D721Med (cell line): ENCODE data around the gene ETS2.

Source experiments
- DNase-seq: peaks from one replicate; pipeline ENCODE4 v3.0.0; 2011; ENCODE audit warnings: low spot score; ENCODE audit not compliant: insufficient read length
- FAIRE-seq: peaks from 2 replicates; lab custom pipeline; 2011; peaks lifted over from hg19 to GRCh38; lab: Jason Lieb, UNC
- TF ChIP-seq, protein P1 (sequence below): IDR thresholded peaks from 2 replicates; pipeline ENCODE4 v1.5.1; 2012; ENCODE audit warnings: mild to moderate bottlenecking, control low read depth; ENCODE audit not compliant: insufficient read depth; ENCODE audit errors: missing control alignments

The ETS2 gene

DNA sequence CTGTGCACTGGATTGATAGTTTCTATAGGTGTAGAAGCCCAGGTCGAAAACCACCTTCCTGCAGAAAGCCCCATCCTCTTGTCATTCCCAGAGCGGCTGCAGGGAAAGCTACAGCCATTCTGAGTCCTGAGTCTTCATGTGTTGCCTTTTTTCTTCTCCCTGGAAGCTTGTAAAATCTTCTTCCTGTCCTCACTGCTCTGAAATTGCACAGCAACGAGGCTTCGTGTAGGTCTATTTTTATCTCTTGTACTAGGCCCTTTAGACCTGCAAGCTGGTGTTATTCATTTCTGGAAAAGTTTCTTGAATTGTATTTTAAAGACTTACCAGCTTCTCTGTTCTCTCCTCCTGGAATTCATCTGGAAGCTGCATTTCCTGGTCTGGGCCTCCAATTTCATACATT lies 44.2 kb upstream of the ETS2 start:
- FAIRE-seq (no peak), DNase-seq (no peak)
- TF ChIP-seq, protein P1, sequence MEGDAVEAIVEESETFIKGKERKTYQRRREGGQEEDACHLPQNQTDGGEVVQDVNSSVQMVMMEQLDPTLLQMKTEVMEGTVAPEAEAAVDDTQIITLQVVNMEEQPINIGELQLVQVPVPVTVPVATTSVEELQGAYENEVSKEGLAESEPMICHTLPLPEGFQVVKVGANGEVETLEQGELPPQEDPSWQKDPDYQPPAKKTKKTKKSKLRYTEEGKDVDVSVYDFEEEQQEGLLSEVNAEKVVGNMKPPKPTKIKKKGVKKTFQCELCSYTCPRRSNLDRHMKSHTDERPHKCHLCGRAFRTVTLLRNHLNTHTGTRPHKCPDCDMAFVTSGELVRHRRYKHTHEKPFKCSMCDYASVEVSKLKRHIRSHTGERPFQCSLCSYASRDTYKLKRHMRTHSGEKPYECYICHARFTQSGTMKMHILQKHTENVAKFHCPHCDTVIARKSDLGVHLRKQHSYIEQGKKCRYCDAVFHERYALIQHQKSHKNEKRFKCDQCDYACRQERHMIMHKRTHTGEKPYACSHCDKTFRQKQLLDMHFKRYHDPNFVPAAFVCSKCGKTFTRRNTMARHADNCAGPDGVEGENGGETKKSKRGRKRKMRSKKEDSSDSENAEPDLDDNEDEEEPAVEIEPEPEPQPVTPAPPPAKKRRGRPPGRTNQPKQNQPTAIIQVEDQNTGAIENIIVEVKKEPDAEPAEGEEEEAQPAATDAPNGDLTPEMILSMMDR = no peak

DNA sequence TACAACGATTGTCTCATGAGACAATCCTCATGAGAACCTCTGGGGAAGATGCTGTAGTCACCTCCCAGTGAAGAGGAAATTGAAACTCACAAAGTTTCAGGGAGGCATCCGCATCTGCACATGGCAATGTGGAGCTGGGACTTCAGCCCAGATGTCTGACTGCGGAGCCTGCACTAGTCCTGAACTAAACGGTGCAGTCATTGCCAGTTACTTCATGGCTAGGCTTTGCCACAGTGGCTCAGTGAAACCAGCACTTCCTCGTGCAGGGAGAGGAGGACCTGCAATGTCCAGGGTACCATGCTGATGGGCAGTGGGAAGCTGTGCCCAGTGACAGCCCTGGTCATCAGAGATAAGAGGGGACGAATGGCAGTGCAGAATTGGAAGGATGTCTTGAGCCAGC lies 40.7 kb upstream of the ETS2 start:
- TF ChIP-seq, protein P1 = no peak
- FAIRE-seq = no peak
- DNase-seq = no peak

DNA sequence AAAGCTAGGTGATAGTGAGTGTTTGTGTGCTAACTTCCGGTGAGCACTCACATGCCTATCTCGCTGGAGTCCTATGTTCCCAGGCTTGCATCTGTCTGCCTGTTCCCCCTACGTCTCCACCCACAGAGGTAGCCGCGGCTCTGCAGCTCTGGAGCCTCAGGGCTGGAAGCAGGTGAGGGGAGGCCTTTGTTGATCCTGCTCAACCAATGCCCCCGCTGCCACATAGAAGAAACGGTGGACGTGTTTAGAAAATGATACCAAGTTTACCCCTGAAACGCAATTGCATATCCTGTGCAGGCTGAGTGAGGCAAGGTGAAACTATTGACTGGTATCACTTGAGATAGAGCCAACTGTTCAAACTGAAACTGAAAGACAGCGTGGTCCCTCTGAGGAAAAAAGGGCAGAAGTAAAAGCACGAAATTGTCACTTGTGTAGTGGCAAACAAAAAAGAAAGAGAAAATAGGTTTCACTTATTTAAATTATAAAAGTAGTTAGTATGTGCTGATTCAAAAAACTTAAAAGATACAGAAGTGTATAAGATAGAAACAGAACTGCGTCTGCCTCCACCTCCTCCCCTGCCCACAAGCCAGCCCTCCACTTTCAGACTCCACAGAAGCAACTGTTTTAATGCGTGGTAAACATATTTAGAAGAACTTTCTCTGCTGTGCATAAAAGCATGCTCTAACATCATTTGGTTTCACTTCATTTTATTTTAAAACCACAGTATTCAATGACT lies 38.6 kb upstream of the ETS2 start:
- DNase-seq (no peak), FAIRE-seq (no peak)
- TF ChIP-seq, protein P1 = no peak

DNA sequence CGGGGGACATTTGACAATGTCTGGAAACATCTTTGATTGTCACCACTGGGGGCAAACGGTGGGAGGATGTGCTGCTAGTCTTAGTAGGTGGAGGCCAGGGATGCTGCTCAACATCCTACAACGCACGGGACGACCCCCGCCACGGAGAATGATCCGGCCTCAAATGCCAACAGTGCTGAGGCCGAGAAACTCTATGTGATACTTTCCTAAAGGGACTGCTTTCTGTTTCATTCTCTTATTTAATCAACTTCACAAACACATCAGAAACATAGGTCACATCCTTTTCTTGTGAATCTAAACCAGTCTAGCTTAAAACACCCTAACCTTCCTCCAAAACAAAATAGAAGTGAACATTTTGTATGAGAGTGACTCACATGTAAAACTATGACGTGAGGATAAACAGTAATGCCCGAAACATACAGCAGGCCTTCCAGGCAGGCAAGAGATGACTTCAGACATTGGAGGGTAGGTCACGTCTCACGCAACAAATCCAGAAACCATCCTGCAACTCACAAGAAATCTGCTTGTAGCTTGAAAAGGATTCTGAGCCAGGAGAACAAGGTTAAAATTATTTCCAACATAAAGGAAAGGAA lies 37.2 kb upstream of the ETS2 start:
- no peak for FAIRE-seq
- DNase-seq = no peak
- TF ChIP-seq, protein P1 = no peak

DNA sequence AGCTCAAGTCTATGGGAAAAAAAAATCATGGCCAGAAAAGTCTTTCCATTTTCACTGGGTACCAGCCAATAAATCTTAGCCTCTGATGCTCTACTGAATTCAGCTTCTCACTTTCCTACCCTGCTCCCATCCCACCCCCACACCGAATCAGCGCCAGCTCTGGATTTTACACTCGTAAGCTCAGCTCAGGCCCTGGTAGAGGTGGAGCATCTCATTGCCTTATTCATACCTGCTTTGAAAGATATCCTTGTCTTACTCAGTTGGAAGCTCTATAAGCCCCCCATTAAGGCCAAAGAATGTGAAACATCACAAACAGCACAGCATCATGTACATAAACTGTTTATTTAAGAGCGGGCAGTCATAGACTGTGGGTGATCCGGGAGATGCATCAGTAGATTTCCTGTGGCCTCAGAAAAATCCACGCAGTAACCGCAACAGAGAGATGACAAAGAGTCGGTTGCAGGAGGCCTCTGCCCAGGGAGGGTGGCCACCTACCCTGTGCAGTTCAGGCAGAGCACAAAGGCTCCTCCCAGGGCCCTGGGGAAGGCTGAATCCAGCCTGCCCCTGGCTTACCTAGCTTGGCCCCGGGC lies 36.4 kb upstream of the ETS2 start:
- no peak for FAIRE-seq
- DNase-seq = no peak
- TF ChIP-seq, protein P1 = no peak

DNA sequence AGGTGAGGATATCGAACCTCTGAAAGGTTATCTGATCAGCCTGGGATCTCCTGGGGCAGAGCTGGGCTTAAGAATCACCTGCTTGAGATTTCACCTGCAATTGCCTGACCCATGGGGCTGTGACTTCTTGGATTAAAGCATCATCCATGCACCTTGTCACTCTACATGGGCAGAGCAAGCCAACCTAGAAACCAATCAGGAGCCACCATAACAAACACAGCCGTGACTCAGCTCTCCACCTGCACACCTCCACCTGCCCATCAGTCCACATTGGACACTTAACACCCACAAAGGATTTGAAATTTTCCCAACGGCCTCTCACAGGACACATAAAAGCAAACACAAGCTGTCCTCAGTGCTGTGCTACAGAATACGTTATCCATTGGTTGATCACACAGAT lies 35.1 kb upstream of the ETS2 start:
- FAIRE-seq (no peak), DNase-seq (no peak)
- TF ChIP-seq, protein P1 = no peak

DNA sequence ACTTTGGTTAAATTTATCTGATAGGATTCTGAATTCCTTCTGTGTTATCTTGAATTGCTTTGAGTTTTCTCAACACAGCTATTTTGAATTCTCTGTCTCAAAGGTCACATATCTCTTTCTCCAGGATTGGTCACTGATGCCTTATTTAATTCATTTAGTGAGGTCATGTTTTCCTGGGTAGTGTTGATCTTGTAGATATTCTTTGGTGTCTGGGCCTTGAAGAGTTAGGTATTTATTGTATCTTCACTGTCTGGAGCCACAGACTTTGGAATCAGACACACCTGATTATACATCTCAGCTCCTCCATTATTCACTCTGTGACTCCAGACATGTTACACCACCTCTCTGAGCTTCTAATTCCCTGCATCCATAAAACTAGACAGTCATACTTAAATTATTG lies 34.2 kb upstream of the ETS2 start:
- FAIRE-seq (no peak), DNase-seq (no peak)
- TF ChIP-seq, protein P1 = no peak
